Right lung (tissue), 5 donors: ENCODE results near the gene OGFOD3. TPM values are rescaled to one million over a fixed set of nuclear protein-coding genes. Genes with fewer than 3 reads are reported as not detected.

ENCODE experiments used
- DNase-seq, 2 donors: peaks; one replicate each; pipeline ENCODE4 v3.0.0-alpha.2; 2013
- polyA plus RNA-seq, 5 donors: library from polyadenylated mRNA; unstranded; fragments of 120-200 nt; gene quantifications; one replicate each; pipeline versions ENCODE4 v1.2.1 to v1.2.3, GENCODE V29; 2013; ENCODE audit warnings: inconsistent platforms in 1 of 5, low replicate concordance in 1 of 5; ENCODE audit not compliant: insufficient read length in 5 of 5, insufficient read depth in 1 of 5

Gene OGFOD3
- polyA plus RNA-seq, 5 donors: 18.5 to 35.4 (median 26.2) TPM

- no peak for DNase-seq
Observed at GRCh38 chr17:82449131-82449882, 30.9 kb upstream of the OGFOD3 start.

GRCh38 chr17:82447876-82448275 is 29.5 kb upstream of the OGFOD3 start:
- no peak for DNase-seq

GRCh38 chr17:82446649-82447048 is 28.3 kb upstream of the OGFOD3 start:
- DNase-seq: no peak

- DNase-seq: no peak
Observed at GRCh38 chr17:82446124-82446523, 27.7 kb upstream of the OGFOD3 start.

- no peak for DNase-seq
Observed at GRCh38 chr17:82445542-82445941, 27.2 kb upstream of the OGFOD3 start.

GRCh38 chr17:82444941-82445521 is 26.6 kb upstream of the OGFOD3 start:
- DNase-seq: no peak

- DNase-seq: no peak
Observed at GRCh38 chr17:82444284-82444893, 26.0 kb upstream of the OGFOD3 start.

- DNase-seq: no peak
Observed at GRCh38 chr17:82443465-82444283, 25.3 kb upstream of the OGFOD3 start.

- DNase-seq: no peak
Observed at GRCh38 chr17:82442643-82443464, 24.5 kb upstream of the OGFOD3 start.

- no peak for DNase-seq
Observed at GRCh38 chr17:82441691-82442487, 23.5 kb upstream of the OGFOD3 start.

GRCh38 chr17:82440991-82441627 is 22.7 kb upstream of the OGFOD3 start:
- no peak for DNase-seq

GRCh38 chr17:82440469-82440981 is 22.1 kb upstream of the OGFOD3 start:
- DNase-seq: no peak

- no peak for DNase-seq
Observed at GRCh38 chr17:82439829-82440365, 21.5 kb upstream of the OGFOD3 start.

- no peak for DNase-seq
Observed at GRCh38 chr17:82439194-82439828, 20.9 kb upstream of the OGFOD3 start.

- DNase-seq: no peak
Observed at GRCh38 chr17:82438401-82439193, 20.2 kb upstream of the OGFOD3 start.

GRCh38 chr17:82437325-82437668 is 18.9 kb upstream of the OGFOD3 start:
- DNase-seq: no peak

GRCh38 chr17:82436601-82437324 is 18.4 kb upstream of the OGFOD3 start:
- DNase-seq: no peak
